ENCODE data around the gene ZNF614. TPM values are rescaled to one million over a fixed set of nuclear protein-coding genes. Genes with fewer than 3 reads are reported as not detected.
"Not testable (repeated sequence)": the region's sequence is repeated elsewhere in the genome, so short reads cannot be mapped to it uniquely, and the experiment has no call there.

Gene ZNF614
- total RNA-seq, 1 donor from 2014 or later = 7.1 TPM

DNA sequence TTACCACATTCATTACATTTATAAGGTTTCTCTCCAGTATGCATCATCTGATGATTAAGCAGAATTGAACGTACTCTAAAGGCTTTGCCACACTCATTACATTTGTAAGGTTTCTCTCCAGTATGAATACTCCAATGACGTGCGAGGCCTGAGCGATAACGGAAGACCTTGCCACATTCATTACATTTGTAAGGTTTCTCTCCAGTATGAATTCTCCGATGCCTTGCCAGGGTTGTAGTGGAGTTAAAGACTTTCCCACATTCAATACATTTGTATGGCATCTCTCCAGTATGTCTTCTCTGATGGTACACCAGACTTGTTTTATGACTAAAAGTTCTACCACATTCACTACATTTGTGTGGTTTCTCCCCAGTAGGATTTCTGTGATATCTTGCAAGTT, 37.2 kb upstream of the ZNF614 start:
- no peak overlapping the region for H3K4me3 Mint-ChIP-seq (ENCODE audit: unreplicated experiment)
- H3K36me3 Mint-ChIP-seq (ENCODE audit: unreplicated experiment) = peaks cover 65% of the 10 kb centered on the region
- DNase-seq = no peak
- peaks cover 22% of the 10 kb centered on the region for H3K9me3 Mint-ChIP-seq (ENCODE audit: unreplicated experiment)
- H3K27ac Mint-ChIP-seq (ENCODE audit: unreplicated experiment) = peak overlapping the region; percentile 28
- no peaks in the 10 kb centered on the region for H3K4me1 Mint-ChIP-seq (ENCODE audit: low read depth, unreplicated experiment)
- H3K27me3 Mint-ChIP-seq (ENCODE audit: unreplicated experiment) = peaks cover under 1% of the 10 kb centered on the region
- TF ChIP-seq, protein P1, sequence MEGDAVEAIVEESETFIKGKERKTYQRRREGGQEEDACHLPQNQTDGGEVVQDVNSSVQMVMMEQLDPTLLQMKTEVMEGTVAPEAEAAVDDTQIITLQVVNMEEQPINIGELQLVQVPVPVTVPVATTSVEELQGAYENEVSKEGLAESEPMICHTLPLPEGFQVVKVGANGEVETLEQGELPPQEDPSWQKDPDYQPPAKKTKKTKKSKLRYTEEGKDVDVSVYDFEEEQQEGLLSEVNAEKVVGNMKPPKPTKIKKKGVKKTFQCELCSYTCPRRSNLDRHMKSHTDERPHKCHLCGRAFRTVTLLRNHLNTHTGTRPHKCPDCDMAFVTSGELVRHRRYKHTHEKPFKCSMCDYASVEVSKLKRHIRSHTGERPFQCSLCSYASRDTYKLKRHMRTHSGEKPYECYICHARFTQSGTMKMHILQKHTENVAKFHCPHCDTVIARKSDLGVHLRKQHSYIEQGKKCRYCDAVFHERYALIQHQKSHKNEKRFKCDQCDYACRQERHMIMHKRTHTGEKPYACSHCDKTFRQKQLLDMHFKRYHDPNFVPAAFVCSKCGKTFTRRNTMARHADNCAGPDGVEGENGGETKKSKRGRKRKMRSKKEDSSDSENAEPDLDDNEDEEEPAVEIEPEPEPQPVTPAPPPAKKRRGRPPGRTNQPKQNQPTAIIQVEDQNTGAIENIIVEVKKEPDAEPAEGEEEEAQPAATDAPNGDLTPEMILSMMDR (IDR thresholded peaks at IDR 0.05; ENCODE audit: partially characterized antibody, unreplicated experiment) = no peak

DNA sequence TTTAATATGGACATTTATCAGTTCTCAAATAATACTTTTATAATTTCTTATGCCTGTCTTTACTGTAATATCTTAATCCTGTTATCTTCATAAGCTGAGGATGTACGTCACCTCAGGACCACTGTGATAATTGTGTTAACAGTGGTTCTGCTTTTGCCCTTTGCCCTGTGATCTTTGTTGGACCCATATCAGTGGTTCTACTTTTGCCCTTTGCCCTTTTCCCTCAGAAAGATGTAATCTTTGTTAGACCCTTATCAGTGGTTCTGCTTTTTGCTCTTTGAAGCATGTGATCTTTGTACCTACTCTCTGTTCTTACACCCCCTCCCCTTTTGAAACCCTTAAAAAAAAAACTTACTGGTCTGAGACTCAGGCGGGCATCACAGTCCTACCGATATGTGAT, 28.3 kb upstream of the ZNF614 start:
- H3K27me3 Mint-ChIP-seq (ENCODE audit: unreplicated experiment); H3K4me1 Mint-ChIP-seq (ENCODE audit: low read depth, unreplicated experiment); DNase-seq; H3K4me3 Mint-ChIP-seq (ENCODE audit: unreplicated experiment); H3K27ac Mint-ChIP-seq (ENCODE audit: unreplicated experiment): not testable (repeated sequence)
- Mint-ChIP-seq H3K36me3 (ENCODE audit: unreplicated experiment) (peaks cover 43% of the 10 kb centered on the region), H3K9me3 (ENCODE audit: unreplicated experiment) (peaks cover 23% of the 10 kb centered on the region)

DNA sequence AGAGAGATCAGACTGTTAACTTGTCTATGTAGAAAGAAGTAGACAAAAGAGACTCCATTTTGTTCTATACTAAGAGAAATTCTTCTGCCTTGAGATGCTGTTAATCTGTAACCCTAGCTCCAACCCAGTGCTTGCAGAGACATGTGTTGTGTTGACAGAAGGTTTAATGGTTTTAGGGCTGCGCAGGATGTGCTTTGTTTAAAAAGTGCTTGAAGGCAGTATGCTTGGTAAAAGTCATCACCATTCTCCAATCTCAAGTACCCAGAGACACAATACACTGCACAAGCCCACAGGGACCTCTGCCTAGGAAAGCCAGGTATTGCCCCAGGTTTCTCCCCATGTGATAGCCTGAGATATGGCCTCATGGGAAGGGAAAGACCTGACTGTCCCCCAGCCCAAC, 23.6 kb upstream of the ZNF614 start:
- DNase-seq; H3K27ac Mint-ChIP-seq (ENCODE audit: unreplicated experiment); H3K4me1 Mint-ChIP-seq (ENCODE audit: low read depth, unreplicated experiment); H3K4me3 Mint-ChIP-seq (ENCODE audit: unreplicated experiment): not testable (repeated sequence)
- H3K27me3 Mint-ChIP-seq (ENCODE audit: unreplicated experiment) = peaks cover 12% of the 10 kb centered on the region
- peaks cover 34% of the 10 kb centered on the region for H3K36me3 Mint-ChIP-seq (ENCODE audit: unreplicated experiment)
- H3K9me3 Mint-ChIP-seq (ENCODE audit: unreplicated experiment) = peaks cover 29% of the 10 kb centered on the region

DNA sequence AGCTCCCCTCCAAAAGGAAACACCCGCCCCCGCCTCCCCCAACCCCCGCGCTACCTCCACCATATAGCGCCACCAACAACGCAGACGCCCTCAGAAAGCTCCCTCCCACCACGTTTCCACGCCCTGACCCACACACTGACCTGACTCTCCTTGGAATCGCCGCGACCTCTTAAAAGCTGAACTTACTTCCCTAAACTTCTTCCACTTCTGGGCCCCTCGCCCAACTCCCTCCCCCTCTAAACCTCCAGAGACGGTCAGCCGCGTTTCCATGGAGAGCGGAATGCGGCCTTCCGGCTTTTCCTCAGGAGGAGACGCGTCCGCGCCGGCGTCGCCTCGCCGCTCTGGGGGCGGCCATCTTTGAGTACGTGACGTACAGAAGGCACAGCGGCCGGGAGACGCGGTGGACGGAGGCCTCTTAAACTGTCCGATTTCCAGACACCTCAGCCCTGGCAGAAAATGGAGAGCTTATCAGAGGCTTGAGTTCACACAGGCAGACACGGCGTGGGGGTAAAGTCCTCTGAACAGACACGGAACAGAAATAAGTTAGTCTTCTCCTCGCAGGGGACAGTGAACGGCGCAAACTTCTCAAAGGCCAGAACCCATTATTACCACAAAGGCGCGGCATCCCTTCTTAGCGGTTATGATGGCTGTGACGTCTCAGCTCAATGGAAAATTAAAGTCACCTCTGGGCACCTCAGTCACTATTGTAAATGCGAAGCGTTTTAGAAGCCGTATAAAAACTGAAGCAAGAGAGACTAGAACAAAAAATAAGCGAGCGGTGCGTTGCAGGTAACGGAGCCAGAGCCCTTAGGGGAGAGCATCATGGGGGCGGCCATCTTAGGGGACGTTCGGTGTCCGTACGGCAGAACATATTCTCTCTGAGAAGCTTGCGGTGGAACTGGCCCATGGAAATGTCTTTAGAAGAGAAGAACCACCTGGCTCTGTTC, 20.6 kb upstream of the ZNF614 start, which contains the start of gene ZNF432:
ZNF432 (minus strand) TSS at position 284 of the 947 bp plus-strand sequence. CDS start 1,970 bp downstream, outside the sequence.
- TF ChIP-seq, protein P1 (IDR thresholded peaks at IDR 0.05; ENCODE audit: partially characterized antibody, unreplicated experiment) = no peak
- Mint-ChIP-seq H3K4me1 (ENCODE audit: low read depth, unreplicated experiment) (peaks cover 1% of the 10 kb centered on the region), H3K9me3 (ENCODE audit: unreplicated experiment) (peaks cover 24% of the 10 kb centered on the region), H3K4me3 (ENCODE audit: unreplicated experiment) (peak within 1 kb of the TSS; percentile 96), H3K27ac (ENCODE audit: unreplicated experiment) (peak within 1 kb of the TSS; percentile 100), H3K36me3 (ENCODE audit: unreplicated experiment) (peaks cover 26% of the 10 kb centered on the region), H3K27me3 (ENCODE audit: unreplicated experiment) (peaks cover 15% of the 10 kb centered on the region)
- DNase-seq = peak; percentile 93

GRCh38 chr19:52039169-52039568, 11.0 kb upstream of the ZNF614 start:
- Mint-ChIP-seq H3K4me1 (ENCODE audit: low read depth, unreplicated experiment) (no peaks in the 10 kb centered on the region), H3K4me3 (ENCODE audit: unreplicated experiment) (no peak overlapping the region), H3K9me3 (ENCODE audit: unreplicated experiment) (peaks cover 6% of the 10 kb centered on the region), H3K27me3 (ENCODE audit: unreplicated experiment) (peaks cover 3% of the 10 kb centered on the region), H3K27ac (ENCODE audit: unreplicated experiment) (no peak overlapping the region), H3K36me3 (ENCODE audit: unreplicated experiment) (peaks cover 65% of the 10 kb centered on the region)
- TF ChIP-seq, protein P1 (IDR thresholded peaks at IDR 0.05; ENCODE audit: partially characterized antibody, unreplicated experiment) = no peak
- no peak for DNase-seq

Data from glutamatergic neuron (in vitro differentiated cells).